Measurements from ENCODE around the gene GRIN3A. TPM values are rescaled to one million over a fixed set of nuclear protein-coding genes. Genes with fewer than 3 reads are reported as not detected.
"Not testable (repeated sequence)": the region's sequence is repeated elsewhere in the genome, so short reads cannot be mapped to it uniquely, and the experiment has no call there.

The GRIN3A gene
- total RNA-seq, 4 donors from 2014 or later, result under 0.01 to 0.69 (median 0.41) TPM

DNA sequence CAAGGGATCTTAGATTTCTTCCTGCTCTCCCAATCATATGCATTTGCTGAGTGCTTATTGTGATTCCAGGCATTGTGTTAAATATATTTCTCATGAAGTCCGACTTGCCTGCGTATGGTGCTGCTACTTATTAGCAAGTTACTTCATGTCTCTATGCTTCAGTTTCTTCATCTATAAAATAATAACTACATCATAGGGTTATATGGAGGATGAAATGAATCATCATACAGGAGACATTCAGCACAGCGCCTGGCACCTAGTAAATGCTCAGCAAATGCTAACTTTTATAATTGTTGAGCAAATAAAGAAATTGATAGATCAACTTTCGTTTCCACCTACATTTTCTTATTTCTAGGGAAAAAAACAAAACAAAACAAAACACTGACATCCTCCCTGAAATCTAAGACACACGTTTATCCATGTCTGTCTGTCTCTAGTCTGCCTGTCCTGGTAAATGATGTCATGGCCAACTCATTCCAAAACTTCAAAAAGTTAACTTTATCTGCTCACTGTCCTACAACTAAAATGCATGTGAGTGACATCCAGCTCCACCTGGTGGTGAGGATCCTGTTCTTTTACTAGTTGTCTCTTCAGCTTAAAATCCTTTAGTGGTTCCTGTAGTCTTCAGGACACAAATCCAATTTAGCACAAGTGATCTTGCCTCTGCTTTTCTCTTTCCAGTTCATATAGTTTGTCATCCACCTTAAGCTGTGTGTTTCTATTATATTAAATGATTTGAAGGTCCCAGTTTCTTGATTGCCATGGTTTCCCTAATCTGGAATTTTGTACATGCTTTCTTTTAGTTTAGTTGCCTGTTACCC, 171.3 kb downstream of the GRIN3A start:
- H3K36me3 ChIP-seq, result peaks cover 0 to 90% of the 10 kb centered on the region in 2 donors
- H3K27me3 ChIP-seq, result no peaks in the 10 kb centered on the region
- TF ChIP-seq CTCF (IDR thresholded peaks at IDR 0.05) (peak in 1 of 4 experiments; percentile 18), POLR2A (IDR thresholded peaks at IDR 0.05) (no peak)
- no peaks in the 10 kb centered on the region for H3K4me1 ChIP-seq
- no peak overlapping the region for H3K4me3 ChIP-seq
- H3K9me3 ChIP-seq, result no peaks in the 10 kb centered on the region
- no peak overlapping the region for H3K27ac ChIP-seq
- ATAC-seq, result no peak
- WGBS, 2 donors (ENCODE audit: low coverage in 1 of 2), result 84 to 87% methylated on average over 5 of the region's 5 CpGs

DNA sequence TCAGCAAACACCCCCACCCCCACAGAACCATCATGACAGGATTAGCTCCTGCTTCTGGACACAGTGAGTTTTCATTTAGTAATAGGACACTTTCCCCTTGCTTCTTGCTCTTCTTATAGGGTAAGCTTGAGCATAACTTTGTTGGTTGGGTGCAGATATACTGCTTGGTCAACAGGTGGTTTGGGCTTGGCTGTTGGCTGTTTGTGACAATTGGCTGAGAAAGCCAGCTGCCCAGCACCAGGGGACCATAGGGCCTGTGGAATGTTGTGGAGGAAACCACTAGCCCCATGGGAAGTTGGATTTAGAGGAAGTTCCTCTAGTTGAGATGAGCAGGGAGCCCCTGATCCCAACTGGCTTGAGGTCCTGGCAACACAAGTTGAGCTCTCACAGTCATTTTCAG, 174.2 kb downstream of the GRIN3A start:
- H3K4me1 ChIP-seq, result no peaks in the 10 kb centered on the region
- ATAC-seq, result no peak

DNA sequence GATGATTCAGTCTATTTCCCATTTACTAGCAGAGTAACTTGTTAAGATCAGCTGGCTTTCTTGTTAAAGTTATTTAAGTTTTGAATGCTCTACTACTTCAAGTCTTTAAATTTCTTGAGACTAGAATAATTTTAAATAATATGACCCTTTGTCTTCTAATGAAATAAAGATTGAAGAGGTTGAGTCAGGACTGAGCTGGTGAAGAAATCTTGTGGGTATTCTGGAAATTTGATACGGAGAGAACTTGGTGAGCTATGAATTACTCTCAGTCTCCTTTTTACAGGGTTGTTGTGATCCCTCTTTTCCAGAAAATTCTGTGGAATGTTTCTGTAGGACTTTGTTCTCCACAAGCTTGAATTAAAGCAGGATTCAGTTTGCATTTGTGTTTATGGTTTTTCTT, 175.5 kb downstream of the GRIN3A start:
- no peak overlapping the region for H3K4me3 ChIP-seq
- H3K27me3 ChIP-seq, result no peaks in the 10 kb centered on the region
- ATAC-seq, result no peak
- WGBS, 2 donors (ENCODE audit: low coverage in 1 of 2), result 95 to 100% methylated on average over 1 of the region's 1 CpG
- no peak overlapping the region for H3K27ac ChIP-seq
- peaks cover 9 to 100% of the 10 kb centered on the region in 2 donors for H3K36me3 ChIP-seq
- no peaks in the 10 kb centered on the region for H3K4me1 ChIP-seq
- peaks cover 0 to 7% (median 0%) of the 10 kb centered on the region in 3 donors for H3K9me3 ChIP-seq
- no peak for TF ChIP-seq EP300 (IDR thresholded peaks at IDR 0.05)
- TF ChIP-seq POLR2AphosphoS5 (IDR thresholded peaks at IDR 0.05), result no peak
- TF ChIP-seq POLR2A (IDR thresholded peaks at IDR 0.05), result no peak
- TF ChIP-seq CTCF (IDR thresholded peaks at IDR 0.05), result no peak

More for the DNA sequence above, 174.2 kb downstream of the GRIN3A start:
- no peak overlapping the region for H3K27ac ChIP-seq
- no peak overlapping the region for H3K4me3 ChIP-seq
- TF ChIP-seq EP300 (IDR thresholded peaks at IDR 0.05), result no peak
- no peak for TF ChIP-seq POLR2AphosphoS5 (IDR thresholded peaks at IDR 0.05)
- no peak for TF ChIP-seq CTCF (IDR thresholded peaks at IDR 0.05)
- TF ChIP-seq POLR2A (IDR thresholded peaks at IDR 0.05), result no peak
- H3K36me3 ChIP-seq, result peaks cover 4 to 100% of the 10 kb centered on the region in 2 donors
- H3K9me3 ChIP-seq, result no peaks in the 10 kb centered on the region
- H3K27me3 ChIP-seq, result no peaks in the 10 kb centered on the region

DNA sequence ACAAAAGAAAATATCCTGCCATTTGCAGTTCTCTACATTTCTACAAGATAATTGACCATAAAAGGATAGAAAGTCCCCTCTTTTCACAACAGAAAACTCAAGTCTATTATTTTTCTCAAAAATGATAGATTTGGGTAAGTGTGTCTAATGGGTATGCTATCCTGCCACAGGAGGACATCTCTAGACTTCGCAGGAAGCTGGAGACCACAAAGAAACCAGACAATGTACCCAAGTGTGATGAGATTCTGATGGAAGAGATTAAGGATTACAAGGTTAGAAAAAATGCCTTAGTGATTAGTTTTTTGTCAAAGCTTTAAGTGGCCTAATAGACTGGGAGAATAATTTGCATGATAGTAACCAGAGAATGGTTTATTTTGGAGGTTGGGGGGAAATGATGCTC, 176.7 kb downstream of the GRIN3A start:
- Histone ChIP-seq H3K4me3 (no peak overlapping the region), H3K36me3 (peaks cover 9 to 100% of the 10 kb centered on the region in 2 donors), H3K4me1 (no peaks in the 10 kb centered on the region), H3K9me3 (peaks cover 0 to 7% (median 0%) of the 10 kb centered on the region in 3 donors), H3K27ac (no peak overlapping the region), H3K27me3 (no peaks in the 10 kb centered on the region)
- no peak for ATAC-seq
- TF ChIP-seq POLR2AphosphoS5 (IDR thresholded peaks at IDR 0.05) (no peak), EP300 (IDR thresholded peaks at IDR 0.05) (no peak), CTCF (IDR thresholded peaks at IDR 0.05) (no peak), POLR2A (IDR thresholded peaks at IDR 0.05) (no peak)
- 92 to 100% methylated on average over 1 of the region's 1 CpG for WGBS, 2 donors (ENCODE audit: low coverage in 1 of 2)

GRCh38 chr9:101549472-101550098, 188.9 kb downstream of the GRIN3A start:
- not testable (repeated sequence) for H3K27me3 ChIP-seq, H3K4me3 ChIP-seq, H3K4me1 ChIP-seq, H3K9me3 ChIP-seq, ATAC-seq, H3K27ac ChIP-seq
- peak in 3 of 4 experiments; percentile 20 to 44 (median 29) for TF ChIP-seq CTCF (IDR thresholded peaks at IDR 0.05)
- H3K36me3 ChIP-seq, result peaks cover 22 to 99% of the 10 kb centered on the region in 2 donors
- 81 to 96% methylated on average over 9 to 15 of the region's 18 CpGs for WGBS, 2 donors (ENCODE audit: low coverage in 1 of 2)
